Brain pericyte (primary cell): ENCODE results near the gene GOLGA8A.
"Not testable (repeated sequence)": the region's sequence is repeated elsewhere in the genome, so short reads cannot be mapped to it uniquely, and the experiment has no call there.

ENCODE experiments used
- DNase-seq: peaks from one replicate; pipeline ENCODE4 v3.0.0-alpha.2; 2012; ENCODE audit warnings: low read depth, low spot score

GOLGA8A gene

GRCh38 chr15:34437687-34438086, at the start of gene GOLGA8A:
Gene GOLGA8A, minus strand, starts transcription at chr15:34437808. Its CDS starts 48,117 bp downstream, at chr15:34389691.
- no peak for DNase-seq

DNA sequence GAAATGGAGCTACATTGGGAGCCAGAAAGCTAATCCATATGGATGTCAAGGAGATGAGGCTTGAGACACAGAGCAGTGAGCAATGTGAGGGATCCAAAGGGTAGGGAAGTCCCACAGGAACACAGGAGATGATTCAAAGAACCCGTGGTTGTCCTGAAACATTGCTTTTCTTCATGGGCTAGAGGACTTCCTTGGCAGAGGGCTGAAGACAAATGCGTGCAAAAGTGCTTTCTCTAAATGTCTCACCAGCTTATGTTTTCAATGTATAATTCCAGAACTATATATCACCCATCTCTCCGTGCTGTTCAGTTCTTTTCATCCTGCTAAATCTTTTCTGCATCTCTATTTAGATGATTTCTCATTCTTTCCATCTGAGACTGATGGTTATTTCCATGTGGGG, 46.0 kb upstream of the GOLGA8A start:
- DNase-seq: no peak

DNA sequence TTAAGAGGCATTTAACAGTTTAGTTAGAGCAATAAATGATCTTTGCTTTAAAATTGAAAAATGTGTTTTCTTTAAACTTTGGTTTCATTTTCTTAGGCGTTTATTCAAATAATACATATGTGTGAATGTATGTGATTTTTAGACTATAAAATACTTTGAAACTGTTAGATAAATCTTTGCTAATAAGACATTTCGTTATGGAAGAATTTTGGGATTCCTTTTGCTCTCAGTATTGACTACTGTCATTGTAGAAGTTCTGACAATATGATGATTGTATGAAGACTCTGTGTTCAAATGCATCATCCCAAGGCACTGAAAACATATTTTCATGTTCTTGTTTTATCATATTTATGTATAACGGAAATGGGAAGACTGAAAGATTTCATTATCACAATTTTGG, 43.8 kb upstream of the GOLGA8A start:
- DNase-seq: no peak

DNA sequence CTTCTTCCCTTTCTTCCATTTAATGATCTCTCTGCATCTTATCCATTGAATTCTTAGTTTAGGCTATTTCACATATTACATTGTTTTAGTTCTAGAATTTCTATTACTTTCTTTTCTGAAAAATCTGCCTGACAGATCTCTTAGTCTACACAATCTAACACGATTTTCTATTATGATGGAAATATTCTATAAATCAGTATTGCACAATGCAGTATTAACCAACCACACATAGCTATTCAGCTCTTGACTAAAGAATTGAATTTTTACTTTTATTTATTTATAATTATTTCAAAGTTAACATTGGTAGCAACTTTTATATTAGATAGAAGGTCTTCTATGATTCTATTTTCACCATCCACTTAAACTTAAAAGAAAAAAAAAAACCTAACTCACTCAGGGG, 36.2 kb upstream of the GOLGA8A start:
- no peak for DNase-seq

DNA sequence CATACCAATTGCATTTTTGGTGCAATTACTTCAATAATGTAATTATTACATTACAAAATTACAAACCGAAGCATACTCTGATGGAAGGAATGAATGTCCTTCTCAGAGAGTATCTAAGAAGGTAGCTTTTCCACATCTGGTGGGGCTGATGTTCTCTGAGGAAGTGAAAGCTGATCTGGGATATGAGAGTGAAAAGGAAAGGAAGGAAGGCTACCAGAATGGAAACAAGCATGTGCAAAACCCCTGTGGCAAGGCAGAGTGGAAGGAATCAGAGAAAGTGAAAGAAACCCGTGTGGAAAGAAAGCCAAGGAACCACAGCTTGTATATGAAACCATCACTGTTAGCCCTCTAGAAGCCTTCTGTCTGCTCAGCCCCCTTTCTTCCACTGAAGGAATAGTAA, 35.3 kb upstream of the GOLGA8A start:
- no peak for DNase-seq

DNA sequence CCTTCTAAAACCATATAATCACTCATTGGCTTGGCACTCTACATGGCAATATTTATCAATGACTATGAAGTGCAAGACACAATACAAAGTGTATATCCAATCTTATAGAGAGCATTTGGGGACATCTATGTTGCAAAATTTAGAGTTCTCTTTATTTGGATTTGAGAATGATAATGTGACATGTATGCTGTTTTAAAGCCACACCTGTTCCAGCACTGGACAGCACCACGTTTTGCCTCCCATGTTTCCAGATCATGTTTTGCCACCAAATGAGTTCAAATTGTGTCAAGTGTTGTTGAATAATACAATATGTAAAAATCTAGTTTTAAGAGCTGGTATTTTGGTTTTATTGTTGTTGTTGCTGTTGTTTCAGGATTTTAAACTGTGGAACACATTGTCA, 33.3 kb upstream of the GOLGA8A start:
- no peak for DNase-seq

DNA sequence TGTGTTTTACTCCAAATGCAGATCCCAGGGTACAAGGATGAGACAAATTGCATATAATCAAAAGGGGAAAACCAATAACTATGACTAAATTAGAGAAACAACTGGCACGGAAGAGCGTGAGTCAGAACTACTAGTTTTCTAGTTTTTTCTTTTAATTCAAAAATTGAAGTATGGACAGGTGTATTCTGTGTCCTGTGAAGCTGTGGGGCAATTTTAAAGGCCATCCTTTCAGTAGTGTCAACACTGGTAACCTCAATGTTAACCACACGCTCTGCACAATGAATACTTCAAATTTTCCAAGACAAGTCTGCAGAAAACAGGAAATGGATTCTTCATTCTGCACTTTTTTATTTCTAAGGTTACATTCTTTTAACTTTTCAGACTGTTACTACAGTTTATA, 32.5 kb upstream of the GOLGA8A start:
- no peak for DNase-seq

DNA sequence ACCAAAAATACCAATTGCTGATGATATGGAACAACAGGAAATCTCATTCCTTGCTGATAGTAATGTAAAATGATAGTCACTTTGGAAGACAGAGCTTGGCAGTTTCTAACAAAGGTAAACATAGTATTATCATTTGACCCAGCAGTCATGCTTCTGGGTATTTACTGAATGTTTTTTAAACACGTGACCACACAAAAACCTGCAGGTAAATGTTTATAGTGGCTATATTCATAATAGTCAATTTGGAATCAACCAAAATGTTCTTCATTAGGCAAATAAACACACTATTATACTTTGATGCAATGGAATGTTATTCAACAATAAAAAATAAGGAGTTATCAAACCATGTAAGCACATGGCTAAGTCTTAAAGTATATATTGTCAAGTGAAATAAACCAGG, 24.1 kb upstream of the GOLGA8A start:
- no peak for DNase-seq

DNA sequence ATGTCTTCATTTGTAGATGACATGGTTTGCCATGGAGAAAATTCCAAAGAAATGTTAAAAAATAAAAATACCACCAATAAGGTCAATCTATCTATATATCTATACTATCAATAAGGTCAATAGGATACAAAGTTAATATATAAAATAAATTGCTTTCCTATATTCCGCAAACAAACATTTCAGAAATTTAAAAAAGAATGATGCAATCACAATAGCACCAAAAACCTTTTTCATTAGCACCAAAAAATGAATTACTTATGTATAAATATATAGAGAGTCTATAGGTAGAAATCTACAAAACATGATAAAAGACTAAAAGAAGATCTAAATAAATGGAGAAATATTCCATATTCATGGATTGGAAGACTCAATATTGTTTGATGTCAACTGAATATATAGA, 22.8 kb upstream of the GOLGA8A start:
- no peak for DNase-seq

- no peak for DNase-seq
Observed at GRCh38 chr15:34456658-34457057, 19.1 kb upstream of the GOLGA8A start.

- DNase-seq: no peak
Observed at GRCh38 chr15:34442891-34443290, 5.3 kb upstream of the GOLGA8A start.

DNA sequence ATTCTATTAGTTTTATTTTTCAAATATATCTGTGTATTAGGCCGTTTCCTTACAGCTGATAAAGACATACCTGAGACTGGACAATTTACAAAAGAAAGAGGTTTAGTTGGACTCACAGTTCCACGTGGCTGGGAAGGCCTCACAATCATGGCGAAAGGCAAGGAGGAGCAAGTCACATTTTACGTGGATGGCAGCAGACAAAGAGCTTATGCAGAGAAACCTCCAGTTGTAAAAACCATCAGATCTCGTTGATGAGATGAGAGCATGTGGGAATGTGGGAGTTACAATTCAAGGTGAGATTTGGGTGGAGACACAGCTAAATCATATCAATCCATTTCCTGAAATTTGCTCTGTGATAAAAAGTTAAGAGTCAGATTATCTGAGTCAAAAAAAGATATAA, 2.3 kb upstream of the GOLGA8A start:
- no peak for DNase-seq

GRCh38 chr15:34436956-34437442, 609 bp downstream of the GOLGA8A start:
- DNase-seq: no peak

- no peak for DNase-seq
Observed at GRCh38 chr15:34436126-34436955, 1.3 kb downstream of the GOLGA8A start.

DNA sequence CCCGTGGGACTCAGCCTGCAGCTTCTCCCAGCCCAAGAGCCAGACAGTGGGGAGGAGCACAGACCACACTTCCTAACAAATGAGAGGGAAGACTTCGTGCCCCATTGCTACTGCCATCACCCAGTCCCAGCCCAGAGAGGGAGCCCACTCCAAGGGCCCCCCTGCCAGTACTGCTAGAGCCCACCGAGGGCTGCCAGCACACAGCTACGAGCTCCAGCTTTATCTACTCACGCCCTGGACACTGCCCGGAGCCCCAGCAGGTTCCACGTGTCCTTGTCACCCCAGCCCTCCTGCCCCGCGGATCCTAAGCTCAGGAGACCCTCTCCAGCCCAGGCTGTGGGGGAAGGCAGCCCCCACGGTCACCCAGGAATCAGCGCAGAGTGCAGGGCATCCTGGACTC, 1.9 kb downstream of the GOLGA8A start:
- no peak for DNase-seq

DNA sequence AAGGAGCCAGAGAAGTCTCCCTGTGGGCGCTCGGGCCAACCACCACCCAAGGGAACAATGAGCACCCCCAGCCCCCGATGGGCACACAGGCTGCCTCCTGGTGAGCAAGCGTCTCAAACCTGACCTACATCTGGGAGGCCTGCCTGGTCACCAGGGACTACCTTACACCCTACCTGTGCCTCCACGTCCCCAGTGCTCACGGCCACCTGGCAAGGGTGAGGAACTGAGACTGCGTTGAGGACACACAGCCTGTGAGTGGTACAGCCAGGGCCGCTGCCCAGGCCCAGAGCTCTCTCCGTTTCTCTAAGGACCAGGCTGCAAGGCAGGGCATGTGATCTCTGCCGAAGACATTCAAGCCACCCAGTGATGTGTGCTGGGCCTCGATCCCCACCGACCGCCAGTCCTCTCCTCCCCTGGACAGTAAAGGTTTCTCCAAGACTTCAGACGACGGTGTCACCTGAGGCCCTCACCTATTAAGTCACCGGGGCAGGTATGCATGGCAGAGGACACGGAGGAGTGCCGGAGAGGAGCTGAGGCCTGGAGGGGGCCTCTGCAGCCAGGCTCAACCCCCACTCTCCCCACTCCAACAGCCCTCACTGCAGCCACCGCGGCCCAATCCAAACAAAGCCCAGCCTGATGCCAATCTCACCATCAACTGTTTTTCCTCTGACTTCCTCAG, 2.8 kb downstream of the GOLGA8A start:
- no peak for DNase-seq

- not testable (repeated sequence) for DNase-seq
Observed at GRCh38 chr15:34433956-34434626, 3.5 kb downstream of the GOLGA8A start.

DNA sequence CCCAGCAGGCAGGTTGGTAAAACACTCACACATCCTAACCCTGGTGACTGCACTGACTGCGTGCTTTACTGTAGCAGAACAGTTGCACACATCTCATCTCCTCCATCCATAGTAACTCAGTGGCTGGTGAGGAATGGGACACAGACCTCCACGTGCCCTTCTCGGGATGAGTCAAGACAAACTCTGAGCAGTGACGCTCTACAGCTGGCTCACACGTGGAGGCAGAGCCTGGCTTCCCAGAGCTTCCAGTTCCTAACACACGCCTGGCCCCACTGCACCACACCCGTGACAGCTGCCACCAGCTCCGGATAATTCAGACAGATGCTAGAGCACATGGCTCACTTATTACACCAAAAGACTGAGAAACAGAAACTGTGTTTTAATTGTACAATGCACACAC, 7.0 kb downstream of the GOLGA8A start:
- DNase-seq: not testable (repeated sequence)

- not testable (repeated sequence) for DNase-seq
Observed at GRCh38 chr15:34423425-34424090, 14.1 kb downstream of the GOLGA8A start.

DNA sequence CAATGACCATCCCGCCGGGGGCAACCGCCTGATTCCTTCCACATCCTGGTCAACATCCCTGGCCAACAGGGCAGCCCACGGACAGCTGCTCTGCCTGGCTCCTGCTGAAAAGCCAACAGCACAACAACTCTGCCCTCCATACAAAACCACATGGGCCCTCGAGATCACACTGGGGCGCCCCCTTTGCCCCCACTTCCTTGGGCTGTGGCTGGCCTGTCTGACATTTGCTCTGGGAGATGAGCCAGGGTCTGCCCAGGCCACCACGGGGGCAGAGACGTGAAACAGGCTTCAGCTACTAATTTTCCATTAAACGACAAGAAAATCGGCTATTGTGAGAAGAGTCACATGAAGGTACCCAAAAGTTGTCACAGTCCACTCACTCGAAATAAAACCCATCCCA, 16.7 kb downstream of the GOLGA8A start:
- not testable (repeated sequence) for DNase-seq

GRCh38 chr15:34418435-34418834, 19.2 kb downstream of the GOLGA8A start:
- not testable (repeated sequence) for DNase-seq

DNA sequence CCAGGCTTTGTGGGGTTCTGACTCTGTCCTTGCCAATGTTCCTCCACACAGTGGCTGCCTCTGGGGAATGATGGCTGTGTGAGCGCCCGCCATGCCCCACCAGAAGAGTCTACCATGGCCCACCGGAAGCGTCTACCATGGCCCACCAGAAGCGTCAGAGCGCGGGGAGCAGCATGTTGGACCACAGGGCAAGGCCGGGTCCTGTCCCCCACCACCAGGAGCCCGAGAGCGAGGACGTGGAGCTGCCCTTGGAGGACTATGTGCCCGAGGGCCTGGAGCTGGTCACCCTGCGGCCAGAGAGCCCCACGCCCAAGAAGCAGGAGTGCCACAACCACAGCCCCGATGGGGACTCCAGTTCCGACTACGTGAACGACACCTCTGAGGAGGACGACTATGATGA, 28.1 kb downstream of the GOLGA8A start:
- not testable (repeated sequence) for DNase-seq
